Hematopoietic multipotent progenitor cell treated with erythropoietin and hydrocortisone succinate and interleukin-3 and kit ligand, for 6 days (in vitro differentiated cells): ENCODE measurements around the gene GOLGA8A.
"Not testable (repeated sequence)": the region's sequence is repeated elsewhere in the genome, so short reads cannot be mapped to it uniquely, and the experiment has no call there.

Experiments
- DNase-seq: peaks from one replicate; pipeline ENCODE4 v3.0.0-alpha.2; 2015

The GOLGA8A gene

DNA sequence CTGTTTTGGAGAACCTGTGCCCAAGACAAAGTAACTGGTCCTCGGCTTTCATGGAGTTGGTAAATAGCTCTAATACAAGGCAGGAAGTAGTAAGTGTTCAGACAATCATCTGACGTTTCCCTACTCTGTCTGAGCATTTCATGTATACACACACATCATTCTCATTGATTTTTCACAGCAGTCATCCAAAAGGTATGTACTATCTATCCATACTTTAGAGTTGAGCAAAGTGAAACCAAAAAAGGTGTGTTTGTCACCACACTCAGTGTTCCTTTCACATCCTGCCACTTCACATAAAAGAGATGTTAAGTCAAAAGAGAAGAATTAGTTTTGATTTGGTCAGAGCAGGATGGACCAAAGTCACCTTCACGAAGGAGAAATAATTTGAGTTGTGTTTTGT, 33.7 kb downstream of the GOLGA8A start:
- not testable (repeated sequence) for DNase-seq

DNA sequence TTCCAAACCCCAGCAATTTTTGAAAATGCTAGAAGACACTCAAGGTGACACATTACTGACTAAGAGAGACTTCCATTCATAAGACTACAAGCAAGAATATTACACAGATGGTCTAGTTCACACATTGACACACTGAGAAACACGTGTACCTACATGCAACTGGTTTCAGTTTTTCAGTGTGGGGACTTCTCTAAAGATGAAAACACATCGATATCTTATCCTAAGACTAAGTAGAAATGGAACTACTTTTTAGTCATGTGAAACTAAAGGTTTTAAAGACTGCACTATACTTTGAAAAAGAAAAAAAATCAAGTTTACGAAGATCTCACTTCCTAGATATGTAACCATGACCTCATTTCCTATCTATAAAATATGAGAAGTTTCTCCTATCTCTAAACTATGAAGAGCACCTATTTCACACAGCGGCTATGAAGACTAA, 34.4 kb downstream of the GOLGA8A start:
- not testable (repeated sequence) for DNase-seq

DNA sequence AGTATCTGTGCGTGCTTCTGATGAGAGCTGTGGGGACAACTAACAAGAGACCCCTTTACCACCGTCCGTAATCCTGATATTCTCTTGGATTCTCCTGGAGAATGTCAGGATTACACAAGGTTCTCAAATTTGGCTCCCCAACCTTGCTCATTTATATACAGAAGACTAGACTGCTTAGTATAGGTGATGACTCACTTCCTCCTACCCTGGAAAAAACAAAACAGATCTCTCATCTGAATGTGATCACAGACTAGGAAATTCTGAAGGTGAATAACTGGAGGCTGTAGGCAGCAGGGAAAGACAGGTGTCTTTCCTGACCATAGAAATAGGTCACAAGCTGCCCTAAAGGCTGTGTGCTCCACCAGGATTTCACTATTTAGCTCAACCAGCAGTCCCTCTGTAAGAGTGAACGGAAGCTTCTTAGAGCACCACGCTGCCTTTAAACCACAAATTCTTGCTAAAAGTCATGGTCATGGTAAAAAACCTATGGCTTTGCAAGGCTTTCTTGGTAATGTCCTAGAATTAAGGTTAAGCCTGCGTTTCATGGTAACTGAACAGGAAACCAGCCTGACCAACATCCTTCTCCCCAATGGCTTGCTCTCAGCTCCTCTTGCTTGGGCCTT, 39.9 kb downstream of the GOLGA8A start:
- not testable (repeated sequence) for DNase-seq

DNA sequence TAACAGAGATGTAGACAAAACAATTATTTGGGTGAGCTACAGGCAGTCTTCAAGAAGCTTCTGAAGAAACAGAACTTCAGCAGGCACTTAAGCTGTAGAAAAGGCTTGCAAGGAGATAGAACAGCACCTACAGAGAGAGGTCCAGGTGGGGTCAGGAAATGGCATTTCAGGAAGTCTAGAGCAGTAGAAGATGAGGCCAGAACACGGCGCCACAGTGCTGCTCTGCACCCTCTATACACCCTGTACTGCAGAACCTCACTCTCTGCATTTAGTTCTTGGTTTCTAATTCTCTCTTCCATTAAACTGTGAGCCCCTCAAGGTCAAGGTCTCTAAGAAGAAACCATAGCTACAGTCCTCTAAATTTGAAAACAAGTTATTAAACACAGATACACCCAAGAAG, 44.6 kb downstream of the GOLGA8A start:
- DNase-seq: not testable (repeated sequence)

DNA sequence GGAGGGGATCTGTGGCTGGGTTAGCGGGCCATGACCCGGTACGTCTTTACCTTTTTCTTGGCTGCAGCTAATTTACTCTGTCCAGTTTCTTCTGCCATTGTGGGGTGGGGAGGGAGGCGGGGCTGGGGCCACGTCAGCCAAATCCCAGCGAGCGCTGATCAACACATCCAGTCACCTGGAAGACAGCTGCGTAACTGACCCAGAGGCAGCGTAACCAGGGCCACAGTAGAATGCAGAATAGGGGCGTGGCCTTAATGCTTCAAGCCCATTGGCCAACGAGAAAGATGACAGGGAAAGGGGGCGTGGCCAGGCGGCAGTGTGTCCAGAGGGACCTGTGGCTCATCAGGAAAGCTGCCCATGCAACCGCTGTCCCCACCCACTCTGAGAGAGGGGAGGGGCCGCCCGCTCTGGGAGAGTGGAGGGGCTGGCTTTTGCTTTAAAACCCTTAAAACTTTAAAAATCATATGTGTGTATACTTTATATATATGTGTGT, 48.0 kb downstream of the GOLGA8A start:
- DNase-seq: not testable (repeated sequence)
